Measurements from ENCODE around the gene MME. TPM values are rescaled to one million over a fixed set of nuclear protein-coding genes. Genes with fewer than 3 reads are reported as not detected.

MME gene
- total and polyA plus RNA-seq, 2 of the 4 experiments (the other 2 are of a cell fraction), result 11.7 to 22.8 TPM

DNA sequence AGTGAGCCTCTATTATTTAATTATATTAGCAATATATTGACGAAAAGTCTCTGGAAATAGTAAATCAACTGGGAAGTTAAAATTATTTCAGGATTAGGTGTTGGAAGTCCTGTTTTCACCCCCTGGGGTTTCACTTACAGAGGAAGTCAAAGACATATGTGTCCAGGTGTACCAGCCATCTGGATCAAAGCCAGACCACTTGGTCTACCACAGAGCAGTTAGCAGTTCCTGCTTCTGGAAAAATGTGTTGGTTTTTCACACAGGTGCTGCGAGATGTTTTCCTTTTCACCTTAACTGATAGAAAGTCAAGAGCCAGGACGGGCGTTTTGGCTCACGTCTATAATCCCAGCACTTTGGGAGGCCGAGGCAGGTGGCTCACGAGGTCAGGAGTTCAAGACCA is 13.1 kb downstream of the MME start:
- no peak overlapping the region for H3K4me2 ChIP-seq (ENCODE audit: low read depth, low read length)
- no peak overlapping the region for H3K4ac ChIP-seq (ENCODE audit: low read depth, low read length)
- no peak overlapping the region for H2BK20ac ChIP-seq (ENCODE audit: low read depth, low read length)
- H3K27ac ChIP-seq (ENCODE audit: insufficient read depth, low read length), result no peak overlapping the region
- H2AFZ ChIP-seq (replicated peaks; ENCODE audit: low read length, poor library complexity), result no peak overlapping the region
- peaks cover 2% of the 10 kb centered on the region for H3K4me1 ChIP-seq (ENCODE audit: control insufficient read depth, insufficient read depth, low read length)
- H4K20me1 ChIP-seq (ENCODE audit: insufficient read depth, low read length), result no peaks in the 10 kb centered on the region
- H3K27me3 ChIP-seq (ENCODE audit: control insufficient read depth, insufficient read depth, low read length), result peaks cover 2% of the 10 kb centered on the region; the same call in 1 of the 2 replicates
- dilution Hi-C loops (cut with HindIII; ENCODE audit: low sequenced_read_pairs, unreplicated experiment), result no loop called here
- H3K9ac ChIP-seq (ENCODE audit: low read depth, low read length), result no peak overlapping the region
- DNase-seq (no peak), ATAC-seq (ENCODE audit: low read depth) (no peak)
- no peak overlapping the region for H2BK120ac ChIP-seq (ENCODE audit: low read depth, low read length)
- no peak overlapping the region for H4K5ac ChIP-seq (ENCODE audit: low read depth, low read length)
- no peak overlapping the region for H3K4me3 ChIP-seq (ENCODE audit: insufficient read depth, low read depth, low read length)
- CTCF ChIA-PET, result no interaction called here
- H2BK15ac ChIP-seq (ENCODE audit: low read depth, low read length), result no peak overlapping the region
- no peaks in the 10 kb centered on the region for H3K9me3 ChIP-seq (ENCODE audit: control insufficient read depth, insufficient read depth, low read length)
- intact Hi-C loops (cut with micrococcal nuclease), result no loop called here
- H3K18ac ChIP-seq (ENCODE audit: low read depth, low read length), result no peak overlapping the region
- H4K91ac ChIP-seq (ENCODE audit: insufficient read depth, low read depth, low read length), result no peak overlapping the region
- TF ChIP-seq MAZ (IDR thresholded peaks at IDR 0.05; ENCODE audit: borderline replicate concordance, low read depth, low read length), result no peak
- no peak for TF ChIP-seq RFX5 (IDR thresholded peaks at IDR 0.05; ENCODE audit: low read depth, low read length)
- no peak for TF ChIP-seq RCOR1 (IDR thresholded peaks at IDR 0.05; ENCODE audit: insufficient replicate concordance, low read length)
- TF ChIP-seq, protein P1, sequence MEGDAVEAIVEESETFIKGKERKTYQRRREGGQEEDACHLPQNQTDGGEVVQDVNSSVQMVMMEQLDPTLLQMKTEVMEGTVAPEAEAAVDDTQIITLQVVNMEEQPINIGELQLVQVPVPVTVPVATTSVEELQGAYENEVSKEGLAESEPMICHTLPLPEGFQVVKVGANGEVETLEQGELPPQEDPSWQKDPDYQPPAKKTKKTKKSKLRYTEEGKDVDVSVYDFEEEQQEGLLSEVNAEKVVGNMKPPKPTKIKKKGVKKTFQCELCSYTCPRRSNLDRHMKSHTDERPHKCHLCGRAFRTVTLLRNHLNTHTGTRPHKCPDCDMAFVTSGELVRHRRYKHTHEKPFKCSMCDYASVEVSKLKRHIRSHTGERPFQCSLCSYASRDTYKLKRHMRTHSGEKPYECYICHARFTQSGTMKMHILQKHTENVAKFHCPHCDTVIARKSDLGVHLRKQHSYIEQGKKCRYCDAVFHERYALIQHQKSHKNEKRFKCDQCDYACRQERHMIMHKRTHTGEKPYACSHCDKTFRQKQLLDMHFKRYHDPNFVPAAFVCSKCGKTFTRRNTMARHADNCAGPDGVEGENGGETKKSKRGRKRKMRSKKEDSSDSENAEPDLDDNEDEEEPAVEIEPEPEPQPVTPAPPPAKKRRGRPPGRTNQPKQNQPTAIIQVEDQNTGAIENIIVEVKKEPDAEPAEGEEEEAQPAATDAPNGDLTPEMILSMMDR (conservative IDR thresholded peaks at IDR 0.05; ENCODE audit: low read depth, low read length), result no peak
- no peak for TF ChIP-seq CHD1 (IDR thresholded peaks at IDR 0.05; ENCODE audit: low read depth, low read length)
- no peak for TF ChIP-seq MXI1 (IDR thresholded peaks at IDR 0.05; ENCODE audit: borderline replicate concordance, low read depth, low read length)
- WGBS, 2 experiments (ENCODE audit: extremely low coverage in 2 of 2, insufficient read length in 1 of 2), result no CpG with 5 or more reads among the region's 7 CpGs
- no peak overlapping the region for H2AK5ac ChIP-seq (ENCODE audit: low read depth, low read length)
- H4K8ac ChIP-seq (ENCODE audit: low read depth in 2 of 2, low read length in 2 of 2), result no peak overlapping the region
- BruUV-seq (replicated peaks), result no TSS peak
- no peaks in the 10 kb centered on the region for H3K36me3 ChIP-seq (ENCODE audit: control insufficient read depth, insufficient read depth, low read length)
- POLR2A ChIA-PET (ENCODE audit: unreplicated experiment), result no interaction called here
- H3K14ac ChIP-seq (replicated peaks; ENCODE audit: low read depth, low read length), result no peak overlapping the region
- no peaks in the 10 kb centered on the region for H3K79me1 ChIP-seq (ENCODE audit: low read depth in 1 of 2, low read length in 2 of 2)
- in situ Hi-C loops (cut with MboI; ENCODE audit: low sequenced_read_pairs), result no loop called here
- no peak overlapping the region for H2AK9ac ChIP-seq (replicated peaks; ENCODE audit: low read depth, low read length, poor library complexity)
- 0 out of 2 replicates have a peak, but pooled peaks cover 3% of the 10 kb centered on the region for H3K9me1 ChIP-seq (ENCODE audit: insufficient read depth, low read length)
- no peak overlapping the region for H3K56ac ChIP-seq (ENCODE audit: extremely low read depth, insufficient read depth, low read length)
- no peak overlapping the region for H3K23ac ChIP-seq (ENCODE audit: low read depth, low read length)
- H2BK5ac ChIP-seq (ENCODE audit: low read depth, low read length, poor library complexity, severe bottlenecking), result no peak overlapping the region
